ENCODE measurements around the gene SPATC1L.

DNA sequence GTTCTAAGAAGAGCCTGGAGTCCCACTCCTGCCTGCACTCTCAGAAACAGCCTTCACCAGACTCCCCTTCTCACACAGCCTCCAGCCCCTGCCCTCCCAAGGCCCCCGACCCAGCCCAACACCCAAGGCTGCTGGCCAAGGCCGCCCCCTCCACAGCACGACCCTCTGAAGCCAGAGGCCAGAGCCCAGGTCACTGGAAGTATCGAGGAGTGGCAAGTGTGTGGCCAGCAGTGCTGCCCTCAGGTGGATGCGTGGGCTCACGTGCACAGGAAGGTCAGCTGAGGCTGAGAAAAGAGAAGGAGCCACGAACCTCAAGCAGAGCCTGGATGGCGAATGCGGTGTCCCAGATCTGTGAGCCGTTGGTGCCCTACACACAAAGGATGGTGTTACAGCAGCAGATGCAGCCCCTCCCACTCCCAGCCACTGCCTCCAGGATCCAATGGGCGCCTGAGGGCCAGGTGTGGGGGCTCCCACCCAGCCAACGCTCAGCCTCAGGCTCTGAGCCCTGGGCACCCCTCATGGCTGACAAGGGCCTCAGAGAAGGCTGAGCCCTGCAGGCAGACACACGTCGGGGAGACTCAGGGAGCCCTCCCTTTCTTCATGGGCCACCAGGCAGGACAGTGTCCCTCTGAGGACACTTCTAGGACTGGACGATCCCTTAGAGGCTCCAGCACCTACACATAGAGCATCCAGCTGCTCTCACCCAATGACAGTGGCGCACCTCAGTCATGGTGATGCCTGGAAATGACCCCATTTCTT is 26.3 kb upstream of the SPATC1L start:
- TF ChIP-seq, protein P1, sequence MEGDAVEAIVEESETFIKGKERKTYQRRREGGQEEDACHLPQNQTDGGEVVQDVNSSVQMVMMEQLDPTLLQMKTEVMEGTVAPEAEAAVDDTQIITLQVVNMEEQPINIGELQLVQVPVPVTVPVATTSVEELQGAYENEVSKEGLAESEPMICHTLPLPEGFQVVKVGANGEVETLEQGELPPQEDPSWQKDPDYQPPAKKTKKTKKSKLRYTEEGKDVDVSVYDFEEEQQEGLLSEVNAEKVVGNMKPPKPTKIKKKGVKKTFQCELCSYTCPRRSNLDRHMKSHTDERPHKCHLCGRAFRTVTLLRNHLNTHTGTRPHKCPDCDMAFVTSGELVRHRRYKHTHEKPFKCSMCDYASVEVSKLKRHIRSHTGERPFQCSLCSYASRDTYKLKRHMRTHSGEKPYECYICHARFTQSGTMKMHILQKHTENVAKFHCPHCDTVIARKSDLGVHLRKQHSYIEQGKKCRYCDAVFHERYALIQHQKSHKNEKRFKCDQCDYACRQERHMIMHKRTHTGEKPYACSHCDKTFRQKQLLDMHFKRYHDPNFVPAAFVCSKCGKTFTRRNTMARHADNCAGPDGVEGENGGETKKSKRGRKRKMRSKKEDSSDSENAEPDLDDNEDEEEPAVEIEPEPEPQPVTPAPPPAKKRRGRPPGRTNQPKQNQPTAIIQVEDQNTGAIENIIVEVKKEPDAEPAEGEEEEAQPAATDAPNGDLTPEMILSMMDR (IDR thresholded peaks at IDR 0.05) = no peak
- TF ChIP-seq POLR2A (IDR thresholded peaks at IDR 0.05) = no peak

All from upper lobe of left lung (tissue), 4 donors.